Fibroblast of villous mesenchyme (primary cell): ENCODE results near the gene MYT1. TPM values are rescaled to one million over a fixed set of nuclear protein-coding genes. Genes with fewer than 3 reads are reported as not detected.
"Not testable (repeated sequence)": the region's sequence is repeated elsewhere in the genome, so short reads cannot be mapped to it uniquely, and the experiment has no call there.

Experiments used
- DNase-seq: peaks from one replicate; pipeline ENCODE4 v3.0.0-alpha.2; 2010; ENCODE audit warnings: low read depth
- H3K4me3 ChIP-seq: 2 replicates; pipeline ENCODE4 v1.5.1; 2011; ENCODE audit warnings: low read depth, mild to moderate bottlenecking, low read length
- CTCF ChIP-seq: IDR thresholded peaks from 2 replicates; pipeline ENCODE4 v1.5.1; 2012; ENCODE audit warnings: low read depth, mild to moderate bottlenecking, low read length; ENCODE audit not compliant: insufficient read depth
- total RNA-seq: library from RNA; depleted of rRNA; stranded (reverse); fragments of >200 nt; gene quantifications from 2 replicates; pipeline ENCODE4 v1.2.3, GENCODE V29; 2012

Gene MYT1
- total RNA-seq, 1 donor, result not detected

GRCh38 chr20:64182146-64182865 is 18.1 kb downstream of the MYT1 start:
- no peak for TF ChIP-seq CTCF
- DNase-seq, result no peak
- H3K4me3 ChIP-seq, result no peak overlapping the region

GRCh38 chr20:64183313-64183712 is 19.1 kb downstream of the MYT1 start:
- no peak for TF ChIP-seq CTCF
- H3K4me3 ChIP-seq, result no peak overlapping the region
- DNase-seq, result no peak

- no peak for DNase-seq
- no peak for TF ChIP-seq CTCF
- no peak overlapping the region for H3K4me3 ChIP-seq
These were observed 20.5 kb downstream of the MYT1 start for GRCh38 chr20:64184795-64185194.

GRCh38 chr20:64185276-64185900 is 21.1 kb downstream of the MYT1 start:
- TF ChIP-seq CTCF, result no peak

GRCh38 chr20:64186071-64186598 is 21.9 kb downstream of the MYT1 start:
- DNase-seq, result no peak
- no peak overlapping the region for H3K4me3 ChIP-seq
- TF ChIP-seq CTCF, result no peak

More at GRCh38 chr20:64185276-64185900, 21.1 kb downstream of the MYT1 start:
- H3K4me3 ChIP-seq, result no peak overlapping the region
- DNase-seq, result no peak

- DNase-seq, H3K4me3 ChIP-seq: not testable (repeated sequence)
These were observed 23.0 kb downstream of the MYT1 start for GRCh38 chr20:64187213-64187612.

GRCh38 chr20:64188091-64188490 is 23.8 kb downstream of the MYT1 start:
- H3K4me3 ChIP-seq, result no peak overlapping the region
- no peak for DNase-seq
- TF ChIP-seq CTCF, result no peak
